NB4 (cell line): ENCODE data around the gene AKR1B15.

ENCODE experiments used
- MYC ChIP-seq: IDR thresholded peaks from 2 replicates; pipeline ENCODE4 v1.6.1; 2011; ENCODE audit warnings: low read depth, low read length
- POLR2A ChIP-seq: IDR thresholded peaks from 2 replicates; pipeline ENCODE4 v1.6.1; 2011; ENCODE audit warnings: mild to moderate bottlenecking; ENCODE audit not compliant: insufficient read length; ENCODE audit errors: extremely low read depth
- TF ChIP-seq, protein P1 (sequence below): IDR thresholded peaks from one replicate; pipeline ENCODE4 v1.5.1; 2012; ENCODE audit warnings: low read depth, low read length
- TF ChIP-seq, protein P2 (sequence below): IDR thresholded peaks from 2 replicates; pipeline ENCODE4 v1.6.1; 2011; ENCODE audit warnings: low read depth, low read length

DNA sequence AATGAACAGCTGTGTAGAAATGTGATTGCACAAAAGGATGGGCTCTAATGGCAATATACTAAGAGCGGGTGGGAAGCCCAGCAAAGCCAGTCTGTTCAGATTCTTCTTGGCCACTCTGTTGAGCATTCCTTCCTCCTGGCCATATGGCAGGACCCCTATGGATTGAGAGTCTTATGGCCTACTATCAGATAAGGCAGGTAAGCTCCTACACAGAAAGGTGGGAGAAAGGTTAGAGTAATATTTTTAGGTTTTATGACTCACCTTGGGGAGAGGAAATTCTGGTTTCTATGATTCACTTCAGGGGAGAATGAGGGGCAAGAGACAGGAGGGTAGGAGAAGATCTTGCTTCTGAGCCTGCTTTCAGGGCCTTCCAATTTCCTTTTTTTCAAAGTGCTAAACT is 36.6 kb upstream of the AKR1B15 start:
- TF ChIP-seq POLR2A (no peak), MYC (no peak)
- TF ChIP-seq, protein P1, sequence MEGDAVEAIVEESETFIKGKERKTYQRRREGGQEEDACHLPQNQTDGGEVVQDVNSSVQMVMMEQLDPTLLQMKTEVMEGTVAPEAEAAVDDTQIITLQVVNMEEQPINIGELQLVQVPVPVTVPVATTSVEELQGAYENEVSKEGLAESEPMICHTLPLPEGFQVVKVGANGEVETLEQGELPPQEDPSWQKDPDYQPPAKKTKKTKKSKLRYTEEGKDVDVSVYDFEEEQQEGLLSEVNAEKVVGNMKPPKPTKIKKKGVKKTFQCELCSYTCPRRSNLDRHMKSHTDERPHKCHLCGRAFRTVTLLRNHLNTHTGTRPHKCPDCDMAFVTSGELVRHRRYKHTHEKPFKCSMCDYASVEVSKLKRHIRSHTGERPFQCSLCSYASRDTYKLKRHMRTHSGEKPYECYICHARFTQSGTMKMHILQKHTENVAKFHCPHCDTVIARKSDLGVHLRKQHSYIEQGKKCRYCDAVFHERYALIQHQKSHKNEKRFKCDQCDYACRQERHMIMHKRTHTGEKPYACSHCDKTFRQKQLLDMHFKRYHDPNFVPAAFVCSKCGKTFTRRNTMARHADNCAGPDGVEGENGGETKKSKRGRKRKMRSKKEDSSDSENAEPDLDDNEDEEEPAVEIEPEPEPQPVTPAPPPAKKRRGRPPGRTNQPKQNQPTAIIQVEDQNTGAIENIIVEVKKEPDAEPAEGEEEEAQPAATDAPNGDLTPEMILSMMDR = no peak
- TF ChIP-seq, protein P2, sequence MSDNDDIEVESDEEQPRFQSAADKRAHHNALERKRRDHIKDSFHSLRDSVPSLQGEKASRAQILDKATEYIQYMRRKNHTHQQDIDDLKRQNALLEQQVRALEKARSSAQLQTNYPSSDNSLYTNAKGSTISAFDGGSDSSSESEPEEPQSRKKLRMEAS = no peak
